Ectodermal cell (in vitro differentiated cells): ENCODE data around the gene APH1B.

Experiments used
- H3K27ac ChIP-seq: 2 replicates; pipeline ENCODE4 v1.7.0; 2013; ENCODE audit warnings: mild to moderate bottlenecking, low read depth, low read length; ENCODE audit not compliant: insufficient read depth, poor library complexity, severe bottlenecking
- H3K27me3 ChIP-seq: 2 replicates; pipeline ENCODE4 v1.7.0; 2013; ENCODE audit warnings: mild to moderate bottlenecking, low read length; ENCODE audit not compliant: insufficient read depth, control insufficient read depth, poor library complexity, severe bottlenecking
- H3K36me3 ChIP-seq: one replicate; pipeline ENCODE4 v1.7.0; 2013; ENCODE audit warnings: low read length; ENCODE audit not compliant: control insufficient read depth, insufficient read depth
- H3K4me1 ChIP-seq: one replicate; pipeline ENCODE4 v1.7.0; 2013; ENCODE audit warnings: low read length; ENCODE audit not compliant: control insufficient read depth, insufficient read depth
- H3K4me3 ChIP-seq: 2 replicates; pipeline ENCODE4 v1.7.0; 2013; ENCODE audit warnings: low read depth, low read length, control low read depth; ENCODE audit not compliant: insufficient read depth
- H3K9me3 ChIP-seq: 2 replicates; pipeline ENCODE4 v1.7.0; 2013; ENCODE audit warnings: mild to moderate bottlenecking, low read length, moderate library complexity; ENCODE audit not compliant: control insufficient read depth
- WGBS, 2 experiments: methylation state at CpG; one replicate each; pipeline ENCODE4 v1.1.7; 2013; ENCODE audit warnings: missing lambda C conversion rate in 2 of 2; 5-methylcytosine and 5-hydroxymethylcytosine counted together

APH1B gene

DNA sequence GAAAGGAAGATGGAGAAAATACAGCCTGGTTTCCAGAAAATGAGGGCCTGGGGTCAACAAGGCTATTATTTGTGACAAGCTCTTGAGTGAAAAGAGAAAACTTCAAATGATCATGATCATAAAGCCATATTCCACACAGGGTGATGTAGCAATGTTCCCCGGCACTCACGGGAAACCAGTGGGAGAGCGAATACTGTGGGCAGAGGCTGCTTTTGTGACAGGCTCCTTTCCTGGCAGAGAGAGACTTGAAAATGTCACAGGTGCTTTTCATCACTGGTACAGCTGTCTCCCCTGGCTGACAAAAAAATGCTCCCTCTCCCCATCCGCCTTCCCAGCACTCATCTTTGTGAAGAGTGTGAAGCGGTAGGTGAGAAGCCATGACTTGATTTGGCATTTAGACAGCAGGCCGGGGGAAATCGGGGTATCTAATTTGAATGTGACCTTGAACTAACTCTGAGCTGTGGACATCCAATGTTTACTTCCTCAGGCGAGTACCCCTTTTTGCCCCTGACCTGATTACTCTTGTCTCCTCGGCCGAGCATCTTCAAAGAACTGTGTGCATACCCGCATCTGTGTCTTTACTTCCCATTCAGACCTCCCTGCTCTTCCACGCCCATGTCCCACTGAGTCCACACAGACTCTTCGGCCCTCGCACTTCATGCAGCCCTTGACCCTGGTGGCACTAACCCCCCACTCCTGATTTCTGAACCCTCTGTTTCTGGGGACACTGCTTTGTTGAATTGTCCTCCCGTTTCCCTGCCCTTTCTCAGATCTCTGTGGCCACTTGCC is 81.0 kb downstream of the APH1B start:
- Histone ChIP-seq H3K27me3 (no peaks in the 10 kb centered on the region), H3K9me3 (no peaks in the 10 kb centered on the region), H3K27ac (no peak overlapping the region), H3K4me3 (no peak overlapping the region), H3K36me3 (no peaks in the 10 kb centered on the region), H3K4me1 (no peaks in the 10 kb centered on the region)
- WGBS, 2 experiments, result 83% methylated on average over 15 of the region's 15 CpGs
